ENCODE results near the gene PHACTR4.
"Not testable (repeated sequence)": the region's sequence is repeated elsewhere in the genome, so short reads cannot be mapped to it uniquely, and the experiment has no call there.

The PHACTR4 gene

GRCh38 chr1:28516518-28516956, 147.0 kb downstream of the PHACTR4 start:
- Histone ChIP-seq H3K4me3 (ENCODE audit: low read length) (no peak overlapping the region), H3K4me1 (ENCODE audit: insufficient read depth, low read length) (peaks cover 12% of the 10 kb centered on the region; the same call in 1 of the 2 replicates), H3K9me3 (ENCODE audit: insufficient read depth, low read depth, low read length) (no peaks in the 10 kb centered on the region), H3K36me3 (ENCODE audit: insufficient read depth, low read depth, low read length) (peaks cover 16% of the 10 kb centered on the region), H3K27me3 (ENCODE audit: insufficient read depth, low read length) (no peaks in the 10 kb centered on the region), H3K9ac (ENCODE audit: low read depth, low read length) (no peak overlapping the region), H3K27ac (ENCODE audit: low read length) (peak overlapping the region; percentile 55)

GRCh38 chr1:28517649-28517999, 148.1 kb downstream of the PHACTR4 start:
- no peaks in the 10 kb centered on the region for H3K9me3 ChIP-seq (ENCODE audit: insufficient read depth, low read depth, low read length)
- peak overlapping the region; percentile 91; the same call in 1 of the 2 replicates for H3K4me3 ChIP-seq (ENCODE audit: low read length)
- peak overlapping the region; percentile 99 for H3K9ac ChIP-seq (ENCODE audit: low read depth, low read length)
- no peaks in the 10 kb centered on the region for H3K27me3 ChIP-seq (ENCODE audit: insufficient read depth, low read length)
- H3K36me3 ChIP-seq (ENCODE audit: insufficient read depth, low read depth, low read length) = peaks cover 8% of the 10 kb centered on the region
- no peak overlapping the region for H3K27ac ChIP-seq (ENCODE audit: low read length)
- H3K4me1 ChIP-seq (ENCODE audit: insufficient read depth, low read length) = peaks cover 21% of the 10 kb centered on the region

- H3K9ac ChIP-seq (ENCODE audit: low read depth, low read length) = peak overlapping the region; percentile 99
- H3K9me3 ChIP-seq (ENCODE audit: insufficient read depth, low read depth, low read length) = no peaks in the 10 kb centered on the region
- H3K27me3 ChIP-seq (ENCODE audit: insufficient read depth, low read length) = no peaks in the 10 kb centered on the region
- H3K4me3 ChIP-seq (ENCODE audit: low read length) = peak overlapping the region; percentile 91
- peaks cover 8% of the 10 kb centered on the region for H3K36me3 ChIP-seq (ENCODE audit: insufficient read depth, low read depth, low read length)
- H3K27ac ChIP-seq (ENCODE audit: low read length) = peak overlapping the region; percentile 86
- peaks cover 21% of the 10 kb centered on the region for H3K4me1 ChIP-seq (ENCODE audit: insufficient read depth, low read length)
Observed at GRCh38 chr1:28518000-28518744, 148.6 kb downstream of the PHACTR4 start.

GRCh38 chr1:28518745-28519341, 149.3 kb downstream of the PHACTR4 start:
- Histone ChIP-seq H3K4me3 (ENCODE audit: low read length) (peak overlapping the region; percentile 91), H3K36me3 (ENCODE audit: insufficient read depth, low read depth, low read length) (peaks cover 15% of the 10 kb centered on the region), H3K27me3 (ENCODE audit: insufficient read depth, low read length) (no peaks in the 10 kb centered on the region), H3K27ac (ENCODE audit: low read length) (peak overlapping the region; percentile 86), H3K9me3 (ENCODE audit: insufficient read depth, low read depth, low read length) (no peaks in the 10 kb centered on the region), H3K9ac (ENCODE audit: low read depth, low read length) (peak overlapping the region; percentile 99), H3K4me1 (ENCODE audit: insufficient read depth, low read length) (peaks cover 21% of the 10 kb centered on the region)

GRCh38 chr1:28519946-28520725, 150.6 kb downstream of the PHACTR4 start:
- Histone ChIP-seq H3K4me1 (ENCODE audit: insufficient read depth, low read length) (peaks cover 21% of the 10 kb centered on the region), H3K27me3 (ENCODE audit: insufficient read depth, low read length) (no peaks in the 10 kb centered on the region), H3K9ac (ENCODE audit: low read depth, low read length) (peak overlapping the region; percentile 20; the same call in 1 of the 2 replicates), H3K4me3 (ENCODE audit: low read length) (peak overlapping the region; percentile 5; the same call in 1 of the 2 replicates), H3K27ac (ENCODE audit: low read length) (no peak overlapping the region), H3K36me3 (ENCODE audit: insufficient read depth, low read depth, low read length) (peaks cover 23% of the 10 kb centered on the region), H3K9me3 (ENCODE audit: insufficient read depth, low read depth, low read length) (no peaks in the 10 kb centered on the region)

- H3K9me3 ChIP-seq (ENCODE audit: insufficient read depth, low read depth, low read length); H3K9ac ChIP-seq (ENCODE audit: low read depth, low read length); H3K27ac ChIP-seq (ENCODE audit: low read length); H3K4me3 ChIP-seq (ENCODE audit: low read length); H3K27me3 ChIP-seq (ENCODE audit: insufficient read depth, low read length): not testable (repeated sequence)
- H3K36me3 ChIP-seq (ENCODE audit: insufficient read depth, low read depth, low read length) = peaks cover 28% of the 10 kb centered on the region
- H3K4me1 ChIP-seq (ENCODE audit: insufficient read depth, low read length) = peaks cover 21% of the 10 kb centered on the region
Observed at GRCh38 chr1:28520796-28521195, 151.3 kb downstream of the PHACTR4 start.

GRCh38 chr1:28521502-28522164, 152.1 kb downstream of the PHACTR4 start:
- Histone ChIP-seq H3K4me3 (ENCODE audit: low read length) (0 out of 2 replicates have a peak overlapping the region, but pooled peaks have one; percentile 9), H3K9me3 (ENCODE audit: insufficient read depth, low read depth, low read length) (no peaks in the 10 kb centered on the region), H3K36me3 (ENCODE audit: insufficient read depth, low read depth, low read length) (peaks cover 28% of the 10 kb centered on the region), H3K27me3 (ENCODE audit: insufficient read depth, low read length) (no peaks in the 10 kb centered on the region), H3K9ac (ENCODE audit: low read depth, low read length) (peak overlapping the region; percentile 27; the same call in 1 of the 2 replicates), H3K27ac (ENCODE audit: low read length) (no peak overlapping the region), H3K4me1 (ENCODE audit: insufficient read depth, low read length) (peaks cover 21% of the 10 kb centered on the region)

- not testable (repeated sequence) for H3K27ac ChIP-seq (ENCODE audit: low read length); H3K4me3 ChIP-seq (ENCODE audit: low read length); H3K9me3 ChIP-seq (ENCODE audit: insufficient read depth, low read depth, low read length); H3K9ac ChIP-seq (ENCODE audit: low read depth, low read length); H3K27me3 ChIP-seq (ENCODE audit: insufficient read depth, low read length)
- Histone ChIP-seq H3K36me3 (ENCODE audit: insufficient read depth, low read depth, low read length) (peaks cover 37% of the 10 kb centered on the region), H3K4me1 (ENCODE audit: insufficient read depth, low read length) (peaks cover 21% of the 10 kb centered on the region)
Observed at GRCh38 chr1:28522537-28522936, 153.0 kb downstream of the PHACTR4 start.

GRCh38 chr1:28525002-28525642, 155.6 kb downstream of the PHACTR4 start:
- H3K4me3 ChIP-seq (ENCODE audit: low read length); H3K9me3 ChIP-seq (ENCODE audit: insufficient read depth, low read depth, low read length); H3K27ac ChIP-seq (ENCODE audit: low read length); H3K27me3 ChIP-seq (ENCODE audit: insufficient read depth, low read length): not testable (repeated sequence)
- Histone ChIP-seq H3K36me3 (ENCODE audit: insufficient read depth, low read depth, low read length) (peaks cover 47% of the 10 kb centered on the region), H3K4me1 (ENCODE audit: insufficient read depth, low read length) (peaks cover 14% of the 10 kb centered on the region), H3K9ac (ENCODE audit: low read depth, low read length) (0 out of 2 replicates have a peak overlapping the region, but pooled peaks have one; percentile 27)

- Histone ChIP-seq H3K9me3 (ENCODE audit: insufficient read depth, low read depth, low read length) (no peaks in the 10 kb centered on the region), H3K9ac (ENCODE audit: low read depth, low read length) (no peak overlapping the region), H3K4me1 (ENCODE audit: insufficient read depth, low read length) (peaks cover 6% of the 10 kb centered on the region), H3K27ac (ENCODE audit: low read length) (no peak overlapping the region), H3K36me3 (ENCODE audit: insufficient read depth, low read depth, low read length) (peaks cover 55% of the 10 kb centered on the region), H3K4me3 (ENCODE audit: low read length) (no peak overlapping the region), H3K27me3 (ENCODE audit: insufficient read depth, low read length) (no peaks in the 10 kb centered on the region)
Observed at GRCh38 chr1:28526886-28527285, 157.3 kb downstream of the PHACTR4 start.

- peaks cover 58% of the 10 kb centered on the region for H3K36me3 ChIP-seq (ENCODE audit: insufficient read depth, low read depth, low read length)
- H3K9ac ChIP-seq (ENCODE audit: low read depth, low read length) = no peak overlapping the region
- no peaks in the 10 kb centered on the region for H3K27me3 ChIP-seq (ENCODE audit: insufficient read depth, low read length)
- H3K4me1 ChIP-seq (ENCODE audit: insufficient read depth, low read length) = no peaks in the 10 kb centered on the region
- no peak overlapping the region for H3K4me3 ChIP-seq (ENCODE audit: low read length)
- H3K27ac ChIP-seq (ENCODE audit: low read length) = no peak overlapping the region
- no peaks in the 10 kb centered on the region for H3K9me3 ChIP-seq (ENCODE audit: insufficient read depth, low read depth, low read length)
Observed at GRCh38 chr1:28530456-28530855, 160.9 kb downstream of the PHACTR4 start.

Data from iPS-20b (cell line).